SH-SY5Y (cell line): ENCODE results near the gene GALK1.

ENCODE experiments used
- GATA2 ChIP-seq: IDR thresholded peaks from 2 replicates; pipeline ENCODE4 v1.6.1; 2011; ENCODE audit warnings: mild to moderate bottlenecking, low read depth, low read length
- GATA3 ChIP-seq: IDR thresholded peaks from 2 replicates; pipeline ENCODE4 v1.6.1; 2011; ENCODE audit warnings: low read depth, mild to moderate bottlenecking, low read length, moderate library complexity

The GALK1 gene

DNA sequence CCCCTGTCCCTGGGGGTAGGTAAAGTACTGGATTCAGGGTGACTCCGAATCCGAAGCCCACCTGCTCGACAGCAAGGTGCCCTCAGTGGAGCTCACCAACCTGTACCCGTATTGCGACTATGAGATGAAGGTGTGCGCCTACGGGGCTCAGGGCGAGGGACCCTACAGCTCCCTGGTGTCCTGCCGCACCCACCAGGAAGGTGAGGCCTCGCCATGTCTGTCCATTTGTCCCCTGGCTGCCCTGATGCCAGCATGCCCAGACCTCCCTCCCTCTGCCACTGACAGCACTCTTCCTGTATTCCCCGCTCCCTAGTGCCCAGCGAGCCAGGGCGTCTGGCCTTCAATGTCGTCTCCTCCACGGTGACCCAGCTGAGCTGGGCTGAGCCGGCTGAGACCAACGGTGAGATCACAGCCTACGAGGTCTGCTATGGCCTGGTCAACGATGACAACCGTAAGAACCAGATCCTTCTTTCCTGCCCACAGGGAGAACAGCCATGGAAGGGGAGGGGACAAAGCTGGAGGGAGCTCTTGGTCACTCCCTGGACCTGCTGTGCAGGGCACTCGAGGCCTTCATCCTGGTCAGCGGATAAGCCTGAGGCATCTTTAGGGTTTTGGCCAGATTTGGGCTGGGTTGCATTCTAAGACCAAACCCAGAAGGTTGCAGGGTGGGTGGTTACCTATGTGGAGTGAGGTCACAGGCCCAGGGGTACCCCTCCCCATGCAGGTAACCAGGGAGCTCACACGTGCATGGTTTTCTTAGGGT lies 14.2 kb downstream of the GALK1 start:
- TF ChIP-seq GATA2 = no peak
- no peak for TF ChIP-seq GATA3

- no peak for TF ChIP-seq GATA2
- no peak for TF ChIP-seq GATA3
Observed at GRCh38 chr17:75749545-75750389, 15.2 kb downstream of the GALK1 start.

- no peak for TF ChIP-seq GATA2
- TF ChIP-seq GATA3 = no peak
Observed at GRCh38 chr17:75748706-75749105, 16.3 kb downstream of the GALK1 start.

DNA sequence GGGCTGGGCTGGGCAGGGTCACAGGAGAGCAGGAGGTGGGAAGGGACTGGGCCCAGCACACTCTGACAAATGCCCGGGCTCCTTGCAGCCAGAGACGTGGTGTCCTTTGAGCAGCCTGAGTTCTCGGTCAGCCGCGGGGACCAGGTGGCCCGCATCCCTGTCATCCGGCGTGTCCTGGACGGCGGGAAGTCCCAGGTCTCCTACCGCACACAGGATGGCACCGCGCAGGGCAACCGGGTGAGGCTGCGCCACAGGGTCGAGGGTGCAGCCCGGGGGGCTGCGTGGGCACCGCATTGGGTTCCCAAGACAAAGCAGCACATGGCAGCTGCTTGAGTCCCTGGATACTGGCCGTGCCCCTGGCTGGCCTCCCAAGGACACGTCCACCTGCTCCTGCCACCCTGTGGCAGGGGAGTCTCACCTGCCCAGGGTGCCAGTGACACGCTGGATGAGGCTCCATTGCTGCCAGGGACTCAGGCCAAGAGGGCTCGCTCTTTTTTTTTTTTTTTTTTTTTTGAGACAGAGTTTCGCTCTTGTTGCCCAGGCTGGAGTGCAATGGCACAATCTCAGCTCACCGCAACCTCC lies 21.3 kb downstream of the GALK1 start:
- TF ChIP-seq GATA3 = no peak
- no peak for TF ChIP-seq GATA2

DNA sequence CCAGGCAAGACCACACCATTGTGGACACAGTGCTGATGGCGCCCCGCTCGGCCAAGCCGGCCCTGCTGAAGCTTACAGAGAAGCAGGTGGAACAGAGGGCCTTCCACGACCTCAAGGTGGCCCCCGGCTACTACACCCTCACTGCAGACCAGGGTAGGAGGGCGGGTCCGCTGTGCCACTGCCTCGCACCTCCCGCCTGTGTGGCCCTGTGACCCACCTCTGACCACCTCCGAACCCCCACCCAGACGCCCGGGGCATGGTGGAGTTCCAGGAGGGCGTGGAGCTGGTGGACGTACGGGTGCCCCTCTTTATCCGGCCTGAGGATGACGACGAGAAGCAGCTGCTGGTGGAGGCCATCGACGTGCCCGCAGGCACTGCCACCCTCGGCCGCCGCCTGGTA lies 22.7 kb downstream of the GALK1 start:
- TF ChIP-seq GATA3 = no peak
- no peak for TF ChIP-seq GATA2

DNA sequence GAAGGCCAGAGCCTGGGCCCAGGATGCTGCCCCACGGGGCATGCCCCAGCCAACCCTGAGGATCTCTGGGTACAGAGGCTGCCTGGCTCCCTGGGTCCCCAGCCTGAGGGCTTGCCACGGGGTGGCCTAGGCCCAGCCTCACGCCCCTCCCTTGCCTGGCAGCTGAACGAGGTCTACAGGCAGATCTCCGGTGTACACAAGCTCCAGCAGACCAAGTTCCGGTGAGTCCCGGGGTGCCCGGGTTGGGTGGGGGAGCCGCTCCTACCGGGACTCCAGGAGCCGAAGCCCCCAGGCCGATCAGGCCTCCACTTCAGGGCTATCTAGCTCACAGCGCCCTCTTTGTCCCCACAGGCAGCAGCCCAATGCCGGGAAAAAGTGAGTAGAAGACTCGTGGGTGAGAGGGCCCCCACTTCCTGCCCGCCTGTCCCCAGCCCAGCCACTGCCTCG lies 24.3 kb downstream of the GALK1 start:
- TF ChIP-seq GATA3 (no peak), GATA2 (no peak)

DNA sequence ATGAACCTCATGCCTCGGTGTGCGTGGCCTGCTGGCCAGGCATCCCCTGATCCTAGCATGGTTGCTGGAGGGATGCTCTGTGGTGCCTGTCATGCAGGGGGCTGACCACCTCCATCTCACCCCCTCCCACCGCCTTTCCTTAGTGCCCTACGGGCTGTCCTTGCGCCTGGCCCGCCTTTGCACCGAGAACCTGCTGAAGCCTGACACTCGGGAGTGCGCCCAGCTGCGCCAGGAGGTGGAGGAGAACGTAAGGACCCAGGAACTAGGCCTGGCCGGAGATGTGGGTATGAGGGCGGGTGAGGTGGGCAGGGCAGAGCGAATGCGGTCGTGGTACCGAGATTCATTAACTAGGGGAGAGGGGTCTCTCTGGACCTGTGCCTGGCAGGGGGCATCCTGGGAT lies 24.8 kb downstream of the GALK1 start:
- TF ChIP-seq GATA2 (no peak), GATA3 (no peak)

DNA sequence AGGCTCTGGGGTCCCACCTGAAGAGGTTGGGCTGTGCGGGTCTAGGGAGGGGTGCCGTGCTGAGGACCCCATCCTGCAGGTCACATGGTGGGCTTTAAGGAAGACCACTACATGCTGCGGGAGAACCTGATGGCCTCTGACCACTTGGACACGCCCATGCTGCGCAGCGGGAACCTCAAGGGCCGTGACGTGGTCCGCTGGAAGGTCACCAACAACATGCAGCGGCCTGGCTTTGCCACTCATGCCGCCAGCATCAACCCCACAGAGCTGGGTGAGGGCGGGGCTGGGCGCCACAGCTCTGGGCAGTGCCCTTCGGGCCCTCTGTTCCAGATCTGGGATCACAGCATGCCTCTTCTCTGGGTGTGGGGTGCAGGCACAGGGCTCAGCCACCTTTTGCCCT lies 25.2 kb downstream of the GALK1 start:
- no peak for TF ChIP-seq GATA2
- no peak for TF ChIP-seq GATA3

DNA sequence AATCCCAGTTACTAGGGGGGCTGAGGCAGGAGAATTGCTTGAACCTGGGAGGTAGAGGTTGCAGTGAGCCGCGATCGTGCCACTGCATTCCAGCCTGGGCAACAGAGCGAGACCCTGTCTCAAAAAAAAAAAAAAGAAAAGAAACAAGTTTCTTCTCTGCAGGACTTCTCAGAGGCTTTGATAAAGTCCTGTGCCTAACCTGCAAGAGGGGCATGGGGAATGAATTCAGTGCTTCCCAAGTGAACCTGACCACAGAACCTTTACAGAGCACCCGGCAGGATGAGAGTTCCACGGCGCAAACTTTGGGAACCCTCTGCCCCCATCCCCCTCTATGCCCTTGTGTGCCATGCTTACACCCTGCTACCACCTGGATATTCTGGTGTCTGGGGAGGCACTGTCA lies 25.8 kb downstream of the GALK1 start:
- TF ChIP-seq GATA2 = no peak
- TF ChIP-seq GATA3 = no peak

DNA sequence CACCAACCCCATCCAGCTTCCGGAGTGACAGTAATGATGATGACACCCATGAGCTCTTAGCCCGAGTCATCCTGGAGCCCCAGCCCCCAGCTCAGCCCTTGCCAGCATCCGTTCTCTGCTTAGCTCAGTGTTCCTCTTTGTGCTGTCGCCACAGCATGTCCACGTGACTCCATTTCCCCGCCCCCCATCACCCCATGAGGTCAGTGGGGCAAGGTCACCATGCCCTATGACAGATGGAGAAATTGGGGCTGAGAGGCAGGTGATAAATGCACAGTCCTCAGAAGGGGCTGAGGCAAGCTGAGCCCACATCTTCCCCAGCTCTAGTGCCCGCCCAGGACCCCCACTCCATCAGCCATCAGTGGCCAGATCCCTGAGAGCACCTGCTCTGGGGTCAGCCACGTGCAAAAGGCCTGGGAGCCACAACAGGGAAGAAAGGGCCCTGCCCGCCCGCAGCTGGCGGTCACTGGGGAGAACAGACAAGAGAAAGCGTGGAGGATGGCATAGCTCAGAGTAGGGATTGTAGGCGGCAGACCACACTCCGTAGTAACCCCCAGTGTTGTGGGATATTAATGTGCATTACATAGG lies 26.7 kb downstream of the GALK1 start:
- TF ChIP-seq GATA2 (no peak), GATA3 (no peak)

DNA sequence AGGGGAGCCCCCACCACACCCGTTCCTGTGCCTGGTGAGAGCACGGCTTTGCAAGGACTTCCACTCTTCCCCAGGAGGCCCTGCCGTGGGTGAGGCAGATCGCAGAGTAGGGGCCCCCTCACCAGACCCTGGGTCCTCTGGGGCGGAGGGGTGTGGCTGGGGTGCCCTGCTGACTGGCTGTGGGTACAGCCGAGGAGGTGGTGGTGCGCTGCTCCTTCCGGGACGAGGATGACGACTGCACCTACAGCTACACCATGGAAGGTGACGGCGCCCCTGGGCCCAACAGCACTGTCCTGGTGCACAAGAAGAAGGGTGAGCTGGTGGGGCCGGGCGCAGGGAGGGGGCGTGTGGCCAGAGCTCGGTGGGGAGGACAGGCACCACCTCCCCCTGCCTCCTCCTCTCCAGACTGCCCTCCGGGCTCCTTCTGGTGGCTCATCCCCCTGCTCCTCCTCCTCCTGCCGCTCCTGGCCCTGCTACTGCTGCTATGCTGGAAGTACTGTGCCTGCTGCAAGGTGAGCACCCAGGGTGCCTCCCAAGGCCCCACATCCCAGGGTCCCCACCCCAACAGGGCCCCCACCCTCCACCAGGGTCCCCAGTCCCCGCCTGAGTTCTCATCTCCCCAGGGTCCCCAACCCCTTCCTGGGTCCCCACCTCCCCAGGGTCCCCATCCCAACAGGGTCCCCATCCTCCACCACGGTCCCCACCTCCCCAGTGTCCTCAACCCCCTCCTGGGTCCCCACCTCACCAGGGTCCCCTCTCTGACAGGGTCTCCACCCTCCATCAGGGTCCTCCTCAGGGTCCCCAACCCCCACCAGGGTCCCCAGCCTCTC lies 27.6 kb downstream of the GALK1 start:
- TF ChIP-seq GATA2 (no peak), GATA3 (no peak)

GRCh38 chr17:75736173-75736835 lies 28.7 kb downstream of the GALK1 start:
- TF ChIP-seq GATA3 = no peak
- TF ChIP-seq GATA2 = no peak

GRCh38 chr17:75734674-75735294 lies 30.2 kb downstream of the GALK1 start:
- no peak for TF ChIP-seq GATA2
- no peak for TF ChIP-seq GATA3

DNA sequence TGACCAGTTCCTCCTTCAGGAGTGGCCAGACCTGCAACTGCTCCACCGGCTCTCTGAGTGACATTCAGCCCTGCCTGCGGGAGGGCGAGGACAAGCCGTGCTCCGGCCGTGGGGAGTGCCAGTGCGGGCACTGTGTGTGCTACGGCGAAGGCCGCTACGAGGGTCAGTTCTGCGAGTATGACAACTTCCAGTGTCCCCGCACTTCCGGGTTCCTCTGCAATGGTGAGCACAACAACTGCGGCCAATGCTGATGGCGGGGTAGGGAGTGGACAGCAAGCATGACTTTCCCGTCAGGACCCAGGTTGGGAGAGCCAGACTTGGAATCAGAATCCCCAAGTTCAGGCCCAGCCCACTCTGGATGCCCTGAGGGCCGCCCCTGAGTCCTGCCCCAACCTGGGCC lies 31.5 kb downstream of the GALK1 start:
- TF ChIP-seq GATA2 (no peak), GATA3 (no peak)
